A549 (cell line): ENCODE data around the gene DOP1B. TPM values are rescaled to one million over a fixed set of nuclear protein-coding genes. Genes with fewer than 3 reads are reported as not detected.

ENCODE experiments used
- ATAC-seq, 2 experiments: fragments of 200-7000 bp in 1 of 2; fragments of >200 bp in 1 of 2; cut with Nextera tagmentation in 1 of 2; cut with Tn5 transposase in 1 of 2; 3 replicates each; pipeline versions ENCODE4 v1.8.0 to v1.9.1; 2018 to 2020; ENCODE audit warnings: mild to moderate bottlenecking in 1 of 2, moderate library complexity in 1 of 2
- CTCF ChIA-PET: fragments of 300-600 bp; sonication (Branson Sonifier 250); formaldehyde crosslinking; extraction: SDS; loops from one replicate; lab custom pipeline; 2021; ENCODE audit warnings: antibody characterized with exemption, inconsistent platforms; lab: Yijun Ruan, JAX
- POLR2A ChIA-PET: fragments of 350-600 bp; formaldehyde crosslinking; extraction: SDS; loops from one replicate; lab custom pipeline; 2021; ENCODE audit warnings: antibody characterized with exemption, inconsistent platforms; lab: Yijun Ruan, JAX
- DNase-seq, 2 experiments: peaks; one replicate each; pipeline versions ENCODE4 v3.0.0 to v3.0.0-alpha.2; 2011 to 2016; ENCODE audit warnings: low read depth in 1 of 2, low spot score in 1 of 2
- FAIRE-seq: peaks from 2 replicates; lab custom pipeline; 2011; peaks lifted over from hg19 to GRCh38; lab: Jason Lieb, UNC
- H3K27ac ChIP-seq, 2 experiments: fragments of >200 bp; sonication (Bioruptor Twin); formaldehyde crosslinking; 3 replicates each; pipeline ENCODE4 v1.5.1; 2016 to 2017
- H3K4me1 ChIP-seq: fragments of >200 bp; sonication (Bioruptor Twin); formaldehyde crosslinking; 3 replicates; pipeline ENCODE4 v1.6.1; 2016
- H3K4me2 ChIP-seq: fragments of >200 bp; sonication (Bioruptor Twin); formaldehyde crosslinking; 3 replicates; pipeline ENCODE4 v1.6.1; 2016
- H3K4me3 ChIP-seq: fragments of >200 bp; sonication (Bioruptor Twin); formaldehyde crosslinking; 3 replicates; pipeline ENCODE4 v1.5.1; 2016
- H3K9me3 ChIP-seq: fragments of >200 bp; sonication (Bioruptor Twin); formaldehyde crosslinking; 3 replicates; pipeline ENCODE4 v1.6.1; 2016
- BCL3 ChIP-seq: fragments of >200 bp; sonication (Bioruptor Twin); formaldehyde crosslinking; IDR thresholded peaks from 3 replicates; pipeline ENCODE4 v1.6.1; 2016
- BHLHE40 ChIP-seq: IDR thresholded peaks from 2 replicates; pipeline ENCODE4 v1.6.1; 2012; ENCODE audit warnings: low read depth, low read length, inconsistent platforms
- CBX2 ChIP-seq: fragments of 200-600 bp; sonication (generic); IDR thresholded peaks from 2 replicates; pipeline ENCODE4 v1.6.1; 2016; ENCODE audit warnings: low read depth, mild to moderate bottlenecking, borderline replicate concordance
- CBX8 ChIP-seq: fragments of 200-600 bp; sonication (generic); IDR thresholded peaks from 2 replicates; pipeline ENCODE4 v1.6.1; 2016
- CHD2 ChIP-seq: fragments of 150-350 bp; IDR thresholded peaks from 2 replicates; pipeline ENCODE4 v1.6.1; 2014; ENCODE audit warnings: low read length; ENCODE audit not compliant: partially characterized antibody
- EHF ChIP-seq: fragments of 250-450 bp; sonication (Bioruptor Pico); IDR thresholded peaks from 2 replicates; pipeline ENCODE4 v1.5.0; 2020; ENCODE audit warnings: mild to moderate bottlenecking
- ELK1 ChIP-seq: fragments of 150-350 bp; IDR thresholded peaks from 2 replicates; pipeline ENCODE4 v1.6.1; 2014; ENCODE audit warnings: low read depth, mild to moderate bottlenecking, low read length
- EP300 ChIP-seq, 2 experiments: fragments of >200 bp; sonication (Bioruptor Twin); formaldehyde crosslinking; IDR thresholded peaks; 2 replicates in 1 of 2; 3 replicates in 1 of 2; pipeline ENCODE4 v1.6.1; 2016 to 2017
- ESRRA ChIP-seq: fragments of 150-350 bp; IDR thresholded peaks from 2 replicates; pipeline ENCODE4 v1.6.1; 2014; ENCODE audit warnings: mild to moderate bottlenecking, low read length, borderline replicate concordance
- FOSB ChIP-seq: fragments of 250-450 bp; sonication (Bioruptor Pico); IDR thresholded peaks from 2 replicates; pipeline ENCODE4 v1.5.0; 2020; ENCODE audit warnings: mild to moderate bottlenecking, moderate library complexity
- FOSL2 ChIP-seq, 2 experiments: fragments of 450-650 bp in 1 of 2; fragments of >200 bp in 1 of 2; sonication (Bioruptor Twin) in 1 of 2; formaldehyde crosslinking; IDR thresholded peaks; 2 replicates each; pipeline versions ENCODE4 v1.5.0 to v1.6.1; 2016 to 2020; ENCODE audit warnings: mild to moderate bottlenecking in 1 of 2, moderate library complexity in 1 of 2
- FOXS1 ChIP-seq: fragments of 250-450 bp; sonication (Bioruptor Pico); IDR thresholded peaks from 2 replicates; pipeline ENCODE4 v1.5.0; 2020; ENCODE audit warnings: mild to moderate bottlenecking, moderate library complexity
- HDAC2 ChIP-seq: fragments of 200-600 bp; sonication (generic); IDR thresholded peaks from 2 replicates; pipeline ENCODE4 v1.6.1; 2016
- HEYL ChIP-seq: fragments of 250-450 bp; sonication (Bioruptor Pico); IDR thresholded peaks from 2 replicates; pipeline ENCODE4 v1.8.0; 2021; ENCODE audit warnings: mild to moderate bottlenecking, moderate library complexity
- HMGXB4 ChIP-seq: fragments of 250-450 bp; sonication (Bioruptor Pico); IDR thresholded peaks from 2 replicates; pipeline ENCODE4 v1.5.0; 2021; ENCODE audit warnings: mild to moderate bottlenecking, moderate library complexity, borderline replicate concordance
- HOXA7 ChIP-seq: fragments of 250-450 bp; sonication (Bioruptor Pico); IDR thresholded peaks from 2 replicates; pipeline ENCODE4 v1.5.0; 2020; ENCODE audit warnings: mild to moderate bottlenecking, moderate library complexity
- HOXB13 ChIP-seq: fragments of 250-450 bp; sonication (Bioruptor Pico); IDR thresholded peaks from 2 replicates; pipeline ENCODE4 v1.5.0; 2020; ENCODE audit warnings: low read depth, mild to moderate bottlenecking, moderate library complexity
- MAFK ChIP-seq: fragments of 450-650 bp; IDR thresholded peaks from 2 replicates; pipeline ENCODE4 v1.6.1; 2014; ENCODE audit not compliant: partially characterized antibody
- MAX ChIP-seq: IDR thresholded peaks from 2 replicates; pipeline ENCODE4 v1.6.1; 2012
- MYC ChIP-seq: IDR thresholded peaks from 2 replicates; pipeline ENCODE4 v1.6.1; 2012; ENCODE audit warnings: mild to moderate bottlenecking, inconsistent platforms, low read length, improper control_type of control experiment, borderline replicate concordance
- NPAS2 ChIP-seq: fragments of 250-450 bp; sonication (Bioruptor Pico); IDR thresholded peaks from 2 replicates; pipeline ENCODE4 v1.8.0; 2022; ENCODE audit warnings: mild to moderate bottlenecking, moderate library complexity, borderline replicate concordance
- PBX3 ChIP-seq: IDR thresholded peaks from 2 replicates; pipeline ENCODE4 v1.6.1; 2012
- RAD21 ChIP-seq, 2 experiments: fragments of >200 bp in 1 of 2; sonication (Bioruptor Twin) in 1 of 2; formaldehyde crosslinking in 1 of 2; IDR thresholded peaks in 1 of 2; conservative IDR thresholded peaks in 1 of 2; 2 replicates in 1 of 2; 3 replicates in 1 of 2; pipeline ENCODE4 v1.6.1; 2012 to 2018; ENCODE audit warnings: inconsistent platforms in 1 of 2
- RCOR1 ChIP-seq: fragments of 150-350 bp; IDR thresholded peaks from 2 replicates; pipeline ENCODE4 v1.6.1; 2014; ENCODE audit warnings: antibody characterized with exemption, low read length, low read depth
- TFCP2L1 ChIP-seq: fragments of 250-450 bp; sonication (Bioruptor Pico); IDR thresholded peaks from 2 replicates; pipeline ENCODE4 v1.5.0; 2021; ENCODE audit warnings: mild to moderate bottlenecking
- TP53 ChIP-seq: fragments of 250-450 bp; sonication (Bioruptor Pico); IDR thresholded peaks from 2 replicates; pipeline ENCODE4 v1.5.0; 2021; ENCODE audit warnings: mild to moderate bottlenecking, moderate library complexity
- USF2 ChIP-seq: fragments of 450-650 bp; IDR thresholded peaks from 2 replicates; pipeline ENCODE4 v1.6.1; 2014; ENCODE audit warnings: antibody characterized with exemption
- ZNF302 ChIP-seq: fragments of 250-450 bp; sonication (Bioruptor Pico); IDR thresholded peaks from 2 replicates; pipeline ENCODE4 v1.9.0; 2021; ENCODE audit warnings: inconsistent platforms, mild to moderate bottlenecking, moderate library complexity
- ZSCAN20 ChIP-seq: fragments of 250-450 bp; sonication (Bioruptor Pico); IDR thresholded peaks from 2 replicates; pipeline ENCODE4 v1.8.0; 2022; ENCODE audit warnings: mild to moderate bottlenecking, moderate library complexity
- WGBS: methylation state at CpG from one replicate; pipeline ENCODE4 v1.1.6; 2017; ENCODE audit errors: missing lambda C conversion rate; 5-methylcytosine and 5-hydroxymethylcytosine counted together
- polyA plus RNA-seq, 4 experiments: library from polyadenylated mRNA; depleted of rRNA in 3 of 4; stranded (reverse); fragments of >200 nt; fragmentation: RNase III in 1 of 4; extraction: RNeasy Plus Mini Kit Qiagen cat#74134 plus additional on column Dnase treatment in 1 of 4; gene quantifications; 2 replicates in 3 of 4; 3 replicates in 1 of 4; pipeline ENCODE4 v1.2.3, GENCODE V29; 2011 to 2017

DOP1B gene
- polyA plus RNA-seq, 2 of the 4 experiments (the other 2 are of a cell fraction) = 2.8 to 3.5 TPM

GRCh38 chr21:36175771-36176565 lies 19.3 kb downstream of the DOP1B start:
- ChIA-PET POLR2A (no interaction called here), CTCF (interaction anchor here (0.7 kb wide), 1 partner anchor 84 kb away, joined by 3 read pairs; no protein-coding TSS in a partner anchor)
- ATAC-seq (no peak), DNase-seq (no peak), FAIRE-seq (no peak)
- Histone ChIP-seq H3K9me3 (no peaks in the 10 kb centered on the region), H3K4me3 (no peak overlapping the region), H3K4me2 (no peak overlapping the region), H3K4me1 (no peaks in the 10 kb centered on the region), H3K27ac (no peak overlapping the region)
- TF ChIP-seq MAFK = peak; percentile 65
- no peak for TF ChIP-seq NPAS2 (CRISPR knock-in tag)
- WGBS = 77% methylated on average over 7 of the region's 7 CpGs

GRCh38 chr21:36178349-36178748 lies 21.7 kb downstream of the DOP1B start:
- H3K27ac ChIP-seq = no peak overlapping the region
- CTCF ChIA-PET = interaction anchor here (0.9 kb wide), 1 partner anchor 31 kb away, joined by 4 read pairs; no protein-coding TSS in a partner anchor
- ATAC-seq (no peak), DNase-seq (no peak), FAIRE-seq (no peak)
- POLR2A ChIA-PET = no interaction called here
- TF ChIP-seq HMGXB4 (no peak), BHLHE40 (no peak), FOSB (CRISPR knock-in tag) (no peak), MAFK (no peak), CBX2 (no peak), ELK1 (no peak), TFCP2L1 (no peak), USF2 (no peak), CHD2 (no peak), CBX8 (no peak)
- 97% methylated on average over 2 of the region's 2 CpGs for WGBS
- H3K9me3 ChIP-seq = no peaks in the 10 kb centered on the region
- no peaks in the 10 kb centered on the region for H3K4me1 ChIP-seq
- no peak overlapping the region for H3K4me3 ChIP-seq
- H3K4me2 ChIP-seq = no peak overlapping the region

- ChIA-PET POLR2A (no interaction called here), CTCF (no interaction called here)
- DNase-seq (no peak), ATAC-seq (no peak), FAIRE-seq (no peak)
- TF ChIP-seq CBX8 (no peak), HOXB13 (no peak), MYC (no peak), MAX (no peak), HEYL (CRISPR knock-in tag) (no peak), ZNF302 (CRISPR knock-in tag) (no peak), PBX3 (no peak), FOSL2 (IDR thresholded peaks at IDR 0.05) (no peak), FOSL2 (CRISPR knock-in tag; IDR thresholded peaks at IDR 0.05) (no peak), RAD21 (conservative IDR thresholded peaks at IDR 0.05 in 1 of 2, IDR thresholded peaks at IDR 0.05 in 1 of 2) (no peak), EHF (CRISPR knock-in tag) (no peak), EP300 (IDR thresholded peaks at IDR 0.05) (no peak), ZSCAN20 (CRISPR knock-in tag) (no peak), ESRRA (no peak), RCOR1 (no peak), FOXS1 (CRISPR knock-in tag) (no peak), TP53 (CRISPR knock-in tag) (no peak), HOXA7 (CRISPR knock-in tag) (no peak), BCL3 (no peak), CHD2 (no peak), HDAC2 (no peak)
- Histone ChIP-seq H3K4me1 (no peaks in the 10 kb centered on the region), H3K27ac (no peak overlapping the region), H3K4me3 (no peak overlapping the region), H3K9me3 (no peaks in the 10 kb centered on the region), H3K4me2 (no peak overlapping the region)
These were observed 22.5 kb downstream of the DOP1B start for GRCh38 chr21:36179145-36179544.
